CD14-positive monocyte (primary cell): ENCODE measurements around the gene PCDHGC4. TPM values are rescaled to one million over a fixed set of nuclear protein-coding genes. Genes with fewer than 3 reads are reported as not detected.

ENCODE experiments used
- DNase-seq, 3 donors: peaks; one replicate each; pipeline ENCODE4 v3.0.0-alpha.2; 2011 to 2022
- H2AFZ ChIP-seq: 2 replicates; pipeline ENCODE4 v1.6.0; 2012; ENCODE audit warnings: mild to moderate bottlenecking, low read depth, low read length, inconsistent platforms; ENCODE audit not compliant: insufficient read depth, poor library complexity, severe bottlenecking
- H3K27ac ChIP-seq, 2 donors: 1 replicate in 1 of 2; 2 replicates in 1 of 2; pipeline ENCODE4 v1.5.1; 2012 to 2013; ENCODE audit warnings: low read length in 2 of 2, control low read depth in 1 of 2, inconsistent platforms in 1 of 2, low read depth in 1 of 2, mild to moderate bottlenecking in 1 of 2
- H3K27me3 ChIP-seq, 2 donors: one replicate each; pipeline versions ENCODE4 v1.6.0 to v1.6.1; 2011 to 2013; ENCODE audit warnings: low read length in 2 of 2; ENCODE audit not compliant: control insufficient read depth in 2 of 2, insufficient read depth in 2 of 2
- H3K36me3 ChIP-seq, 2 donors: replicated peaks in 1 of 2; 1 replicate in 1 of 2; 2 replicates in 1 of 2; pipeline versions ENCODE4 v1.5.1 to v1.6.1; 2012 to 2013; ENCODE audit warnings: low read length in 2 of 2, control low read depth in 1 of 2, inconsistent platforms in 1 of 2, mild to moderate bottlenecking in 1 of 2; ENCODE audit not compliant: insufficient read depth in 2 of 2, control insufficient read depth in 1 of 2
- H3K4me1 ChIP-seq, 2 donors: 1 replicate in 1 of 2; 2 replicates in 1 of 2; pipeline versions ENCODE4 v1.5.1 to v1.6.1; 2012 to 2013; ENCODE audit warnings: low read length in 2 of 2, control low read depth in 1 of 2, inconsistent platforms in 1 of 2, mild to moderate bottlenecking in 1 of 2, moderate library complexity in 1 of 2; ENCODE audit not compliant: insufficient read depth in 2 of 2, control insufficient read depth in 1 of 2
- H3K4me2 ChIP-seq: replicated peaks from 2 replicates; pipeline ENCODE3; 2012; ENCODE audit warnings: low read length, moderate library complexity, mild to moderate bottlenecking; ENCODE audit not compliant: poor library complexity, severe bottlenecking; ENCODE audit errors: extremely low read depth
- H3K4me3 ChIP-seq, 3 experiments: fragments of 200-600 bp in 1 of 3; sonication (generic) in 1 of 3; replicated peaks in 1 of 3; 1 replicate in 2 of 3; 2 replicates in 1 of 3; pipeline ENCODE4 v1.5.1; 2011 to 2013; ENCODE audit warnings: low read length in 3 of 3, mild to moderate bottlenecking in 3 of 3, control low read depth in 2 of 3, low read depth in 2 of 3, inconsistent platforms in 1 of 3, moderate library complexity in 1 of 3
- H3K79me2 ChIP-seq: 2 replicates; pipeline ENCODE4 v1.6.0; 2012; ENCODE audit warnings: mild to moderate bottlenecking, control low read depth, inconsistent platforms, low read length, moderate library complexity; ENCODE audit not compliant: insufficient read depth
- H3K9ac ChIP-seq: 2 replicates; pipeline ENCODE4 v1.6.0; 2017; ENCODE audit warnings: low read length, mild to moderate bottlenecking; ENCODE audit not compliant: insufficient read depth, poor library complexity, severe bottlenecking
- H3K9me3 ChIP-seq, 2 donors: replicated peaks in 1 of 2; 1 replicate in 1 of 2; 2 replicates in 1 of 2; pipeline versions ENCODE4 v1.5.1 to v1.6.1; 2012 to 2013; ENCODE audit warnings: low read length in 2 of 2, control low read depth in 1 of 2; ENCODE audit not compliant: control insufficient read depth in 1 of 2, insufficient read depth in 1 of 2
- H4K20me1 ChIP-seq: 2 replicates; pipeline ENCODE4 v1.6.0; 2012; ENCODE audit warnings: mild to moderate bottlenecking, low read length, control low read depth, moderate library complexity; ENCODE audit not compliant: insufficient read depth
- H3K27ac Mint-ChIP-seq, 7 donors: one replicate each; pipeline ENCODE4 v1.8.0; 2020; ENCODE audit warnings: mild to moderate bottlenecking in 7 of 7, mixed read lengths in 7 of 7, moderate library complexity in 6 of 7, inconsistent platforms in 2 of 7
- H3K27me3 Mint-ChIP-seq, 3 donors: one replicate each; pipeline ENCODE4 v1.8.0; 2021 to 2022; ENCODE audit warnings: low read depth in 3 of 3, mild to moderate bottlenecking in 3 of 3, mixed read lengths in 3 of 3, moderate library complexity in 3 of 3, inconsistent platforms in 1 of 3
- H3K36me3 Mint-ChIP-seq, 2 donors: one replicate each; pipeline ENCODE4 v1.8.0; 2020; ENCODE audit warnings: mixed read lengths in 2 of 2, inconsistent platforms in 1 of 2, mild to moderate bottlenecking in 1 of 2
- H3K4me1 Mint-ChIP-seq: one replicate; pipeline ENCODE4 v1.8.0; 2020; ENCODE audit warnings: mild to moderate bottlenecking, mixed read lengths
- H3K4me3 Mint-ChIP-seq, 2 donors: one replicate each; pipeline ENCODE4 v1.8.0; 2020; ENCODE audit warnings: mild to moderate bottlenecking in 2 of 2, mixed read lengths in 2 of 2, moderate library complexity in 1 of 2
- H3K9me3 Mint-ChIP-seq, 7 donors: one replicate each; pipeline ENCODE4 v1.8.0; 2020 to 2022; ENCODE audit warnings: mixed read lengths in 7 of 7, mild to moderate bottlenecking in 6 of 7, moderate library complexity in 6 of 7, inconsistent platforms in 2 of 7
- CTCF ChIP-seq: fragments of 200-600 bp; IDR thresholded peaks from one replicate; pipeline ENCODE4 v1.8.0; 2022; ENCODE audit warnings: antibody characterized with exemption, mild to moderate bottlenecking
- WGBS: methylation state at CpG from one replicate; pipeline ENCODE4 v1.1.5; 2013; ENCODE audit warnings: missing lambda C conversion rate; ENCODE audit not compliant: insufficient coverage; 5-methylcytosine and 5-hydroxymethylcytosine counted together
- intact Hi-C, 2 donors: fragments of 100-400 bp; cut with micrococcal nuclease; formaldehyde crosslinking; loops; one replicate each; pipeline versions ENCODE4 v1.15.0 to v1.15.1; 2023
- polyA plus RNA-seq, 3 donors: library from polyadenylated mRNA; depleted of rRNA in 1 of 3; unstranded in 2 of 3; stranded (reverse) in 1 of 3; fragments of 300-500 nt in 2 of 3; fragments of >200 nt in 1 of 3; fragmentation: Illumina TruSeq in 2 of 3; gene quantifications; 1 replicate in 2 of 3; 2 replicates in 1 of 3; pipeline ENCODE4 v1.2.3, GENCODE V29; 2012 to 2021

The PCDHGC4 gene
- polyA plus RNA-seq, 3 donors: not detected

- no peaks in the 10 kb centered on the region for H3K27me3 ChIP-seq
- Mint-ChIP-seq H3K27me3 (no peaks in the 10 kb centered on the region), H3K27ac (peak overlapping the region in 2 of 7 donors; percentile 35 to 39), H3K9me3 (no peaks in the 10 kb centered on the region), H3K4me3 (no peak overlapping the region), H3K36me3 (peaks cover 10 to 16% of the 10 kb centered on the region in 2 donors), H3K4me1 (peaks cover under 1% of the 10 kb centered on the region)
- 93% methylated on average over 7 of the region's 7 CpGs for WGBS
- H3K36me3 ChIP-seq: peaks cover 96 to 100% of the 10 kb centered on the region in 2 donors
- no peak overlapping the region for H3K4me3 ChIP-seq
- H3K4me1 ChIP-seq: no peaks in the 10 kb centered on the region
- H4K20me1 ChIP-seq: peaks cover 92% of the 10 kb centered on the region
- TF ChIP-seq CTCF: no peak
- DNase-seq: no peak
- no peaks in the 10 kb centered on the region for H3K9me3 ChIP-seq
- no peak overlapping the region for H3K4me2 ChIP-seq
- peaks cover 7% of the 10 kb centered on the region for H3K79me2 ChIP-seq
- no peak overlapping the region for H3K27ac ChIP-seq
- no peak overlapping the region for H2AFZ ChIP-seq
- intact Hi-C loops: loop anchor here in 1 of 2 donors (5.0 kb wide), 1 partner anchor 32 kb away; no protein-coding TSS in a partner anchor
- H3K9ac ChIP-seq: no peak overlapping the region
Observed at GRCh38 chr5:141529873-141530272, 45.0 kb downstream of the PCDHGC4 start.

DNA sequence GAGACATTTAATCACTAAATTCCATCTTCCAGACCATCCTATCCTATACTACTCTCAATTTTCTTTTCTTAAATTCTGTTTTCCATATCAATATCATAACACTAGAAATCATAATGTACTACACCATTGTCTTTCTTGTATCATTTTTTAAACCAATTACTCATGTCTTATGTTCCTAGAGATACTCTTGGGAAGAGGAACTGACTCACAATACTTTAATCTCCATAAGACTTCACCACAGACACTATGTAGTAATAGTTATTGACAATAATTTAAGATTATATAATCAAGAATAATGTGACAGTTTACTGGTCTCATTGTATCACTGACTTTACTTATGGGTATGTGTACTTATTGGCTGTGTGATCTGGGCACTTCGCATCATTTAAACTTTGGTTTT lies 47.9 kb downstream of the PCDHGC4 start:
- WGBS: no CpG with 5 or more reads among the region's 1 CpG
- H3K27ac Mint-ChIP-seq: no peak overlapping the region

More for the DNA sequence above, 47.9 kb downstream of the PCDHGC4 start:
- H3K9me3 ChIP-seq: no peaks in the 10 kb centered on the region
- no peaks in the 10 kb centered on the region for H3K27me3 Mint-ChIP-seq
- H3K4me1 Mint-ChIP-seq: no peaks in the 10 kb centered on the region
- no peak overlapping the region for H3K4me3 ChIP-seq
- no peak overlapping the region for H2AFZ ChIP-seq
- H3K9ac ChIP-seq: no peak overlapping the region
- no peaks in the 10 kb centered on the region for H3K9me3 Mint-ChIP-seq
- no peak overlapping the region for H3K4me2 ChIP-seq
- intact Hi-C loops: no loop called here
- H3K4me1 ChIP-seq: no peaks in the 10 kb centered on the region
- peaks cover 82 to 93% of the 10 kb centered on the region in 2 donors for H3K36me3 ChIP-seq
- H3K27me3 ChIP-seq: no peaks in the 10 kb centered on the region
- H4K20me1 ChIP-seq: peaks cover 91% of the 10 kb centered on the region
- no peak for TF ChIP-seq CTCF
- peaks cover 10% of the 10 kb centered on the region for H3K79me2 ChIP-seq
- H3K4me3 Mint-ChIP-seq: no peak overlapping the region
- no peak for DNase-seq
- no peak overlapping the region for H3K27ac ChIP-seq
- H3K36me3 Mint-ChIP-seq: peaks cover 26 to 42% of the 10 kb centered on the region in 2 donors
